Neutrophil (primary cell): ENCODE data around the gene UNC13C.

Experiments
- H3K27ac ChIP-seq: fragments of 200-600 bp; sonication (generic); 2 replicates; pipeline ENCODE4 v1.5.1; 2016; ENCODE audit warnings: mild to moderate bottlenecking, moderate library complexity
- H3K27me3 ChIP-seq: fragments of 200-600 bp; sonication (generic); 2 replicates; pipeline ENCODE4 v1.6.0; 2016; ENCODE audit warnings: mild to moderate bottlenecking
- H3K36me3 ChIP-seq: fragments of 200-600 bp; sonication (generic); 2 replicates; pipeline ENCODE4 v1.5.1; 2017
- H3K4me1 ChIP-seq, 2 experiments: fragments of 200-600 bp in 1 of 2; sonication (generic) in 1 of 2; 1 replicate in 1 of 2; 2 replicates in 1 of 2; pipeline versions ENCODE4 v1.5.1 to v1.6.1; 2013 to 2016; ENCODE audit warnings: low read depth in 1 of 2, low read length in 1 of 2, mild to moderate bottlenecking in 1 of 2, moderate library complexity in 1 of 2; ENCODE audit not compliant: control insufficient read depth in 1 of 2, insufficient read depth in 1 of 2
- H3K4me3 ChIP-seq, 2 experiments: fragments of 200-600 bp in 1 of 2; sonication (generic) in 1 of 2; 1 replicate in 1 of 2; 2 replicates in 1 of 2; pipeline ENCODE4 v1.5.1; 2013 to 2016; ENCODE audit warnings: low read depth in 1 of 2, low read length in 1 of 2, mild to moderate bottlenecking in 1 of 2, moderate library complexity in 1 of 2
- H3K9me3 ChIP-seq: fragments of 200-600 bp; sonication (generic); 2 replicates; pipeline ENCODE4 v1.5.1; 2016
- TF ChIP-seq, protein P1 (sequence below): fragments of 200-600 bp; sonication (generic); IDR thresholded peaks from 2 replicates; pipeline ENCODE4 v1.5.1; 2016; ENCODE audit warnings: antibody characterized with exemption

UNC13C gene

DNA sequence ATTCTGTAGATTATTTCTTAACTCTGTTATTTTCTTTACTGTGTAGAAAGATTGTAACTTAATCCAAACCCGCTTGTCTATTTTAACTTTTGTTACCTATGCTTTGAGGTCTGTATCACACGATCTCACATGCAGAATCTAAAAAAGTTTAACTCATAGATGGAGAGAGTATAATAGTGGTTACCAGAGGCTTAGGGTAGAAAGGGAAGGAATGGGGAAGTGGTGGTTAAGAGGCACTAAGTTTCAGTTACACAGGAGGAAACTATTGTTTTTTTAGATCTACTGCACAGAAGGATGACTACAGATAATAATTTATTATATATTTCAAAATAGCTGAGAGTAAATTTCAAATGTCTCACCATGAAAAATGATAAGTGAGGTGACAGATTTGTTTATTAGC is 703.3 kb downstream of the UNC13C start:
- Histone ChIP-seq H3K36me3 (no peaks in the 10 kb centered on the region), H3K27me3 (no peaks in the 10 kb centered on the region), H3K4me1 (no peaks in the 10 kb centered on the region), H3K27ac (no peak overlapping the region), H3K4me3 (no peak overlapping the region), H3K9me3 (no peaks in the 10 kb centered on the region)
- TF ChIP-seq, protein P1, sequence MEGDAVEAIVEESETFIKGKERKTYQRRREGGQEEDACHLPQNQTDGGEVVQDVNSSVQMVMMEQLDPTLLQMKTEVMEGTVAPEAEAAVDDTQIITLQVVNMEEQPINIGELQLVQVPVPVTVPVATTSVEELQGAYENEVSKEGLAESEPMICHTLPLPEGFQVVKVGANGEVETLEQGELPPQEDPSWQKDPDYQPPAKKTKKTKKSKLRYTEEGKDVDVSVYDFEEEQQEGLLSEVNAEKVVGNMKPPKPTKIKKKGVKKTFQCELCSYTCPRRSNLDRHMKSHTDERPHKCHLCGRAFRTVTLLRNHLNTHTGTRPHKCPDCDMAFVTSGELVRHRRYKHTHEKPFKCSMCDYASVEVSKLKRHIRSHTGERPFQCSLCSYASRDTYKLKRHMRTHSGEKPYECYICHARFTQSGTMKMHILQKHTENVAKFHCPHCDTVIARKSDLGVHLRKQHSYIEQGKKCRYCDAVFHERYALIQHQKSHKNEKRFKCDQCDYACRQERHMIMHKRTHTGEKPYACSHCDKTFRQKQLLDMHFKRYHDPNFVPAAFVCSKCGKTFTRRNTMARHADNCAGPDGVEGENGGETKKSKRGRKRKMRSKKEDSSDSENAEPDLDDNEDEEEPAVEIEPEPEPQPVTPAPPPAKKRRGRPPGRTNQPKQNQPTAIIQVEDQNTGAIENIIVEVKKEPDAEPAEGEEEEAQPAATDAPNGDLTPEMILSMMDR, result no peak
